DND-41 (cell line): ENCODE measurements around the gene PRRC2A.
A peak's percentile ranks its signal among the peaks of the same experiment; 100 is the strongest.

Experiments
- ATAC-seq: fragments of 200-7000 bp; cut with Tn5 transposase; 3 replicates; pipeline ENCODE4 v1.9.1; 2021; ENCODE audit warnings: low read depth; ENCODE audit not compliant: insufficient read depth
- DNase-seq: peaks from one replicate; pipeline ENCODE4 v3.0.0-alpha.2; 2020
- H2AFZ ChIP-seq: 2 replicates; pipeline ENCODE4 v1.6.0; 2012; ENCODE audit warnings: low read depth, low read length
- H3K27ac ChIP-seq: 2 replicates; pipeline ENCODE4 v1.5.1; 2012; ENCODE audit warnings: low read length, inconsistent platforms
- H3K27me3 ChIP-seq: fragments of 200-600 bp; sonication (generic); 2 replicates; pipeline ENCODE4 v1.6.0; 2012; ENCODE audit warnings: low read length, mild to moderate bottlenecking, inconsistent platforms; ENCODE audit not compliant: insufficient read depth, poor library complexity
- H3K36me3 ChIP-seq: 2 replicates; pipeline ENCODE4 v1.5.1; 2012; ENCODE audit warnings: low read length, inconsistent platforms; ENCODE audit not compliant: insufficient read depth
- H3K4me1 ChIP-seq: 2 replicates; pipeline ENCODE4 v1.5.1; 2012; ENCODE audit warnings: mild to moderate bottlenecking, low read length; ENCODE audit not compliant: insufficient read depth
- H3K4me2 ChIP-seq: 2 replicates; pipeline ENCODE4 v1.6.0; 2012; ENCODE audit warnings: mild to moderate bottlenecking, moderate library complexity, low read length, inconsistent platforms; ENCODE audit not compliant: insufficient read depth
- H3K4me3 ChIP-seq, 2 experiments: fragments of 200-600 bp in 1 of 2; shearing (Covaris generic) in 1 of 2; 2 replicates each; pipeline ENCODE4 v1.5.1; 2012 to 2016; ENCODE audit warnings: inconsistent platforms in 2 of 2, low read length in 2 of 2, mild to moderate bottlenecking in 2 of 2, low read depth in 1 of 2, moderate library complexity in 1 of 2
- H3K79me2 ChIP-seq: 2 replicates; pipeline ENCODE4 v1.6.0; 2012; ENCODE audit warnings: low read length, inconsistent platforms; ENCODE audit not compliant: insufficient read depth
- H3K9ac ChIP-seq: 2 replicates; pipeline ENCODE4 v1.6.0; 2012; ENCODE audit warnings: low read depth, mild to moderate bottlenecking, inconsistent platforms, low read length, moderate library complexity
- H3K9me3 ChIP-seq: 2 replicates; pipeline ENCODE4 v1.5.1; 2012; ENCODE audit warnings: low read length, moderate library complexity, mild to moderate bottlenecking, inconsistent platforms; ENCODE audit not compliant: insufficient read depth, severe bottlenecking
- H4K20me1 ChIP-seq: 2 replicates; pipeline ENCODE4 v1.6.0; 2012; ENCODE audit warnings: low read length; ENCODE audit not compliant: insufficient read depth
- EZH2 ChIP-seq: IDR thresholded peaks from 3 replicates; pipeline ENCODE4 v1.6.1; 2012; ENCODE audit warnings: borderline replicate concordance, low read depth, mild to moderate bottlenecking, moderate library complexity, low read length, inconsistent platforms; ENCODE audit not compliant: severe bottlenecking
- TF ChIP-seq, protein P1 (sequence below): IDR thresholded peaks from 2 replicates; pipeline ENCODE4 v1.5.1; 2012; ENCODE audit warnings: borderline replicate concordance, low read length, moderate library complexity, mild to moderate bottlenecking; ENCODE audit not compliant: poor library complexity, severe bottlenecking; ENCODE audit errors: extremely low read depth

Gene PRRC2A

GRCh38 chr6:31576897-31577578, 43.5 kb upstream of the PRRC2A start:
- Histone ChIP-seq H3K27ac (no peak overlapping the region), H3K4me1 (peaks cover 46% of the 10 kb centered on the region), H3K79me2 (peaks cover 4% of the 10 kb centered on the region; the same call in 1 of the 2 replicates), H3K36me3 (no peaks in the 10 kb centered on the region; the same call in 1 of the 2 replicates), H2AFZ (no peak overlapping the region), H3K9ac (no peak overlapping the region; the same call in 1 of the 2 replicates), H3K27me3 (peaks cover 10% of the 10 kb centered on the region), H3K4me2 (no peak overlapping the region), H3K4me3 (no peak overlapping the region), H4K20me1 (no peaks in the 10 kb centered on the region), H3K9me3 (no peaks in the 10 kb centered on the region)
- ATAC-seq = peak; percentile 32
- peak; percentile 74 for DNase-seq
- no peak for TF ChIP-seq EZH2
- TF ChIP-seq, protein P1, sequence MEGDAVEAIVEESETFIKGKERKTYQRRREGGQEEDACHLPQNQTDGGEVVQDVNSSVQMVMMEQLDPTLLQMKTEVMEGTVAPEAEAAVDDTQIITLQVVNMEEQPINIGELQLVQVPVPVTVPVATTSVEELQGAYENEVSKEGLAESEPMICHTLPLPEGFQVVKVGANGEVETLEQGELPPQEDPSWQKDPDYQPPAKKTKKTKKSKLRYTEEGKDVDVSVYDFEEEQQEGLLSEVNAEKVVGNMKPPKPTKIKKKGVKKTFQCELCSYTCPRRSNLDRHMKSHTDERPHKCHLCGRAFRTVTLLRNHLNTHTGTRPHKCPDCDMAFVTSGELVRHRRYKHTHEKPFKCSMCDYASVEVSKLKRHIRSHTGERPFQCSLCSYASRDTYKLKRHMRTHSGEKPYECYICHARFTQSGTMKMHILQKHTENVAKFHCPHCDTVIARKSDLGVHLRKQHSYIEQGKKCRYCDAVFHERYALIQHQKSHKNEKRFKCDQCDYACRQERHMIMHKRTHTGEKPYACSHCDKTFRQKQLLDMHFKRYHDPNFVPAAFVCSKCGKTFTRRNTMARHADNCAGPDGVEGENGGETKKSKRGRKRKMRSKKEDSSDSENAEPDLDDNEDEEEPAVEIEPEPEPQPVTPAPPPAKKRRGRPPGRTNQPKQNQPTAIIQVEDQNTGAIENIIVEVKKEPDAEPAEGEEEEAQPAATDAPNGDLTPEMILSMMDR = no peak

DNA sequence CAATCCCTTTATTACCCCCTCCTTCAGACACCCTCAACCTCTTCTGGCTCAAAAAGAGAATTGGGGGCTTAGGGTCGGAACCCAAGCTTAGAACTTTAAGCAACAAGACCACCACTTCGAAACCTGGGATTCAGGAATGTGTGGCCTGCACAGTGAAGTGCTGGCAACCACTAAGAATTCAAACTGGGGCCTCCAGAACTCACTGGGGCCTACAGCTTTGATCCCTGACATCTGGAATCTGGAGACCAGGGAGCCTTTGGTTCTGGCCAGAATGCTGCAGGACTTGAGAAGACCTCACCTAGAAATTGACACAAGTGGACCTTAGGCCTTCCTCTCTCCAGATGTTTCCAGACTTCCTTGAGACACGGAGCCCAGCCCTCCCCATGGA, 42.9 kb upstream of the PRRC2A start:
- H3K9ac ChIP-seq = no peak overlapping the region
- H3K4me1 ChIP-seq = peaks cover 52% of the 10 kb centered on the region
- H3K79me2 ChIP-seq = peaks cover 4% of the 10 kb centered on the region; the same call in 1 of the 2 replicates
- ATAC-seq (no peak), DNase-seq (no peak)
- H3K27ac ChIP-seq = no peak overlapping the region
- no peaks in the 10 kb centered on the region; the same call in 1 of the 2 replicates for H3K36me3 ChIP-seq
- no peaks in the 10 kb centered on the region for H4K20me1 ChIP-seq
- no peak for TF ChIP-seq EZH2
- TF ChIP-seq, protein P1 = no peak
- H3K4me2 ChIP-seq = no peak overlapping the region
- no peak overlapping the region for H3K4me3 ChIP-seq
- H2AFZ ChIP-seq = no peak overlapping the region
- H3K27me3 ChIP-seq = peaks cover 10% of the 10 kb centered on the region
- no peaks in the 10 kb centered on the region for H3K9me3 ChIP-seq

GRCh38 chr6:31578184-31579118, 42.1 kb upstream of the PRRC2A start:
- peaks cover 4% of the 10 kb centered on the region; the same call in 1 of the 2 replicates for H3K79me2 ChIP-seq
- H3K27me3 ChIP-seq = peaks cover 10% of the 10 kb centered on the region
- no peaks in the 10 kb centered on the region; the same call in 1 of the 2 replicates for H3K36me3 ChIP-seq
- H3K4me1 ChIP-seq = peaks cover 57% of the 10 kb centered on the region
- H3K27ac ChIP-seq = no peak overlapping the region
- no peak overlapping the region for H2AFZ ChIP-seq
- no peak overlapping the region for H3K4me2 ChIP-seq
- H3K9ac ChIP-seq = no peak overlapping the region
- no peaks in the 10 kb centered on the region for H4K20me1 ChIP-seq
- ATAC-seq = no peak
- TF ChIP-seq, protein P1 = no peak
- no peak for TF ChIP-seq EZH2
- H3K9me3 ChIP-seq = no peaks in the 10 kb centered on the region
- DNase-seq = no peak
- H3K4me3 ChIP-seq = no peak overlapping the region
